Endothelial cell of umbilical vein (primary cell): ENCODE measurements around the gene USP11. TPM values are rescaled to one million over a fixed set of nuclear protein-coding genes. Genes with fewer than 3 reads are reported as not detected.

Source experiments
- BruUV-seq: library from RNA; stranded (reverse); fragments of 400-500 nt; replicated peaks from 2 replicates; lab custom pipeline; 2021; lab: Mats Ljungman, UMichigan
- CTCF ChIA-PET: fragments of 300-600, 350-600 bp; sonication (Branson Sonifier 250); formaldehyde crosslinking; loops from one replicate; lab custom pipeline; 2021; ENCODE audit warnings: antibody characterized with exemption, inconsistent platforms; lab: Charles Lee
- POLR2A ChIA-PET: fragments of 300-600, 350-600 bp; sonication (Branson Sonifier 250); formaldehyde crosslinking; loops from one replicate; lab custom pipeline; 2021; ENCODE audit warnings: antibody characterized with exemption, inconsistent platforms; lab: Charles Lee
- DNase-seq: peaks from one replicate; pipeline ENCODE4 v3.0.0-alpha.2; 2011; ENCODE audit warnings: low read depth, low spot score
- FAIRE-seq: peaks from 2 replicates; lab custom pipeline; 2011; peaks lifted over from hg19 to GRCh38; lab: Jason Lieb, UNC
- H2AFZ ChIP-seq: 2 replicates; pipeline ENCODE4 v1.6.0; 2012; ENCODE audit warnings: low read depth, low read length, control low read depth, inconsistent platforms
- H3K27ac ChIP-seq: 2 replicates; pipeline ENCODE4 v1.5.1; 2011; ENCODE audit warnings: low read depth, mild to moderate bottlenecking, control low read depth, low read length, moderate library complexity; ENCODE audit not compliant: insufficient read depth
- H3K27me3 ChIP-seq, 2 experiments: 2 replicates each; pipeline versions ENCODE4 v1.6.0 to v1.6.1; 2011; ENCODE audit warnings: low read length in 2 of 2, mixed read lengths in 1 of 2; ENCODE audit not compliant: control insufficient read depth in 2 of 2, insufficient read depth in 2 of 2
- H3K36me3 ChIP-seq, 2 experiments: 2 replicates in 1 of 2; 3 replicates in 1 of 2; pipeline ENCODE4 v1.5.1; 2011; ENCODE audit warnings: low read length in 2 of 2, mild to moderate bottlenecking in 1 of 2, moderate library complexity in 1 of 2; ENCODE audit not compliant: control insufficient read depth in 2 of 2, insufficient read depth in 2 of 2; ENCODE audit errors: extremely low read depth in 1 of 2
- H3K4me1 ChIP-seq: 3 replicates; pipeline ENCODE4 v1.5.1; 2011; ENCODE audit warnings: mild to moderate bottlenecking, low read length; ENCODE audit not compliant: control insufficient read depth, insufficient read depth; ENCODE audit errors: extremely low read depth
- H3K4me2 ChIP-seq: 2 replicates; pipeline ENCODE4 v1.6.1; 2011; ENCODE audit warnings: low read length, control low read depth, mixed read lengths; ENCODE audit not compliant: insufficient read depth
- H3K4me3 ChIP-seq, 3 experiments: fragments of 200-600 bp in 1 of 3; sonication (generic), shearing (Covaris generic) in 1 of 3; replicated peaks in 1 of 3; 2 replicates each; pipeline ENCODE4 v1.5.1; 2011 to 2016; ENCODE audit warnings: control low read depth in 3 of 3, low read length in 3 of 3, mild to moderate bottlenecking in 2 of 3, inconsistent platforms in 1 of 3, low read depth in 1 of 3, moderate library complexity in 1 of 3; ENCODE audit not compliant: insufficient read depth in 1 of 3
- H3K79me2 ChIP-seq: 2 replicates; pipeline ENCODE4 v1.6.0; 2012; ENCODE audit warnings: low read length, inconsistent platforms; ENCODE audit not compliant: control insufficient read depth, insufficient read depth
- H3K9ac ChIP-seq: replicated peaks from 2 replicates; pipeline ENCODE3; 2011; ENCODE audit warnings: low read length, control low read depth; ENCODE audit not compliant: insufficient read depth; ENCODE audit errors: extremely low read depth
- H3K9me1 ChIP-seq: replicated peaks from 3 replicates; pipeline ENCODE4 v1.6.0; 2011; ENCODE audit warnings: mild to moderate bottlenecking, low read length; ENCODE audit not compliant: control insufficient read depth, insufficient read depth; ENCODE audit errors: extremely low read depth
- H3K9me3 ChIP-seq: replicated peaks from 2 replicates; pipeline ENCODE4 v1.5.1; 2012; ENCODE audit warnings: low read length, inconsistent platforms; ENCODE audit not compliant: control insufficient read depth, insufficient read depth
- H4K20me1 ChIP-seq: replicated peaks from 2 replicates; pipeline ENCODE3; 2011; ENCODE audit warnings: mild to moderate bottlenecking, low read length; ENCODE audit not compliant: control insufficient read depth, insufficient read depth; ENCODE audit errors: extremely low read depth
- CTCF ChIP-seq, 2 donors: IDR thresholded peaks; 1 replicate in 1 of 2; 2 replicates in 1 of 2; pipeline ENCODE4 v1.5.1; 2011; ENCODE audit warnings: low read length in 2 of 2, mild to moderate bottlenecking in 2 of 2, moderate library complexity in 2 of 2, control low read depth in 1 of 2, inconsistent platforms in 1 of 2, low read depth in 1 of 2; ENCODE audit not compliant: insufficient read depth in 1 of 2; ENCODE audit errors: extremely low read depth in 1 of 2
- EZH2 ChIP-seq: IDR thresholded peaks from 2 replicates; pipeline ENCODE4 v1.6.1; 2012; ENCODE audit warnings: borderline replicate concordance, low read depth, mild to moderate bottlenecking, moderate library complexity, low read length, inconsistent platforms; ENCODE audit not compliant: severe bottlenecking
- FOS ChIP-seq: IDR thresholded peaks from 2 replicates; pipeline ENCODE4 v1.6.1; 2011; ENCODE audit warnings: mild to moderate bottlenecking, low read length, moderate library complexity, borderline replicate concordance; ENCODE audit not compliant: insufficient read depth
- GATA2 ChIP-seq: IDR thresholded peaks from 2 replicates; pipeline ENCODE4 v1.7.0; 2011; ENCODE audit warnings: low read depth, mild to moderate bottlenecking, moderate library complexity, mixed read lengths, low read length; ENCODE audit not compliant: insufficient read length, insufficient read depth
- JUN ChIP-seq: IDR thresholded peaks from 2 replicates; pipeline ENCODE4 v1.6.1; 2011; ENCODE audit warnings: borderline replicate concordance, low read depth; ENCODE audit not compliant: insufficient read length, insufficient read depth
- MAX ChIP-seq: IDR thresholded peaks from 2 replicates; pipeline ENCODE4 v1.6.1; 2011; ENCODE audit not compliant: insufficient read depth, insufficient read length
- MYC ChIP-seq: IDR thresholded peaks from one replicate; pipeline ENCODE4 v1.6.1; 2011; ENCODE audit warnings: mild to moderate bottlenecking, low read depth, low read length
- POLR2A ChIP-seq: IDR thresholded peaks from 2 replicates; pipeline ENCODE4 v1.6.1; 2012; ENCODE audit warnings: low read depth, mild to moderate bottlenecking, control low read depth, low read length
- POLR2AphosphoS5 ChIP-seq: IDR thresholded peaks from 2 replicates; pipeline ENCODE4 v1.6.1; 2012; ENCODE audit warnings: low read depth, mild to moderate bottlenecking, control low read depth, low read length, moderate library complexity; ENCODE audit not compliant: insufficient read depth
- dilution Hi-C: fragments of 300-500 bp; cut with MboI; formaldehyde crosslinking; loops from one replicate; pipeline ENCODE4 v1.15.0; 2019; ENCODE audit warnings: low sequenced_read_pairs; ENCODE audit not compliant: extremely low pct_ligation_motif_present
- intact Hi-C: fragments of 100-400 bp; cut with micrococcal nuclease; formaldehyde crosslinking; loops from one replicate; pipeline ENCODE4 v1.10.0; 2022
- polyA plus RNA-seq, 4 experiments: library from polyadenylated mRNA; depleted of rRNA in 3 of 4; stranded (reverse) in 3 of 4; unstranded in 1 of 4; fragments of >200 nt; gene quantifications; 2 replicates each; pipeline versions ENCODE4 v1.2.1 to v1.2.3, GENCODE V29; 2011 to 2012; ENCODE audit warnings: missing spikeins in 1 of 4
- total RNA-seq: library from RNA; stranded (reverse); gene quantifications from 2 replicates; pipeline ENCODE4 v1.2.3, GENCODE V29; 2021

The USP11 gene
- total and polyA plus RNA-seq, 2 donors (not counting 3 experiments of a cell fraction or from before 2014, with no cell fraction given): 24.0 to 36.4 TPM

DNA sequence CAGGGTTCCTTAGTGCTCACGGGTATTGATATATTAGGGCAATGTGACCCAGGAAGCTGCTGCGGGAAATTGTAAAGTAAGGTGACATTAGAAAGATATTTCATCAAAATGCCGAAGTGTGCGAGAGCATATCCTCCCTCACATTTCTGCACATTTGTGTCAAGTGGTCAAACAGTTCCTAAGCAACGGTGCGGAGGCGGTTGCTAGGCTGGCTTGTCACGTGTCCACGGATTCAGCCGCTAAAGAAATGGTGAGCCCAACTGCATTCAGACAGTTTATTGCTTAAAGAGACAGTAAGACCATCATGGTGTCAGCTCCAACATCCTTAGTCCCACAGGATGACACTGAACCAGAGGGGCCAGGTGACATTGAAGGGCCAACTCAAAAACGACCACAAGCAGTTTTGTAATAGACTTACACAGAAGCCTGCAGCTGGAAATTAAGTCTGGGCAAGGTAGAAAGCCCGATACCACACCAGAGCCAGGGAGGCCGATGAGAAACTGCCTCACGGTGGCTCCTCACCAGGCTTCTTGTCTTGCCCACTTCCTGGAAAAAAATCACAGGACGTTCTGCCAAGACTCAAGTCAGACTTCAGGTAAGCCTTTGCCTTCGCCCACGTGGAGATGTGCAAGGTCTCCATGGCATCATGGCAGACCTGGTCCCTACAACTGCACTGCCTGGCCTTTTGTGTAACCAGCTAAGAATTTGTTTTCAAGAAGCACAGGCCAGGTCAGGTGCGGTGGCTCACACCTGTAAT lies 50.4 kb downstream of the USP11 start:
- Histone ChIP-seq H3K4me3 (no peak overlapping the region), H3K9ac (no peak overlapping the region)
- no TSS peak for BruUV-seq

More for the DNA sequence above, 50.4 kb downstream of the USP11 start:
- FAIRE-seq: no peak
- no peaks in the 10 kb centered on the region for H3K9me3 ChIP-seq
- intact Hi-C loops (no loop called here), dilution Hi-C loops (no loop called here)
- TF ChIP-seq POLR2A: no peak
- no peak for TF ChIP-seq GATA2
- no peak for TF ChIP-seq EZH2
- no peak for TF ChIP-seq MAX
- no peak for TF ChIP-seq CTCF (IDR thresholded peaks at IDR 0.05; ENCODE audit: extremely low read depth in 1 of 2, insufficient read depth in 1 of 2, low read depth in 1 of 2, low read length in 2 of 2)
- no peak for TF ChIP-seq FOS
- TF ChIP-seq MYC: no peak
- TF ChIP-seq JUN: no peak
- TF ChIP-seq POLR2AphosphoS5: no peak
- H4K20me1 ChIP-seq: no peaks in the 10 kb centered on the region
- H3K4me2 ChIP-seq: no peak overlapping the region
- no peaks in the 10 kb centered on the region for H3K9me1 ChIP-seq
- no peak overlapping the region for H3K27ac ChIP-seq
- ChIA-PET POLR2A (no interaction called here), CTCF (no interaction called here)
- no peaks in the 10 kb centered on the region for H3K4me1 ChIP-seq
- no peaks in the 10 kb centered on the region for H3K36me3 ChIP-seq
- H3K79me2 ChIP-seq: no peaks in the 10 kb centered on the region
- peaks cover 0 to 1% of the 10 kb centered on the region in 2 experiments for H3K27me3 ChIP-seq
- no peak overlapping the region for H2AFZ ChIP-seq
- no peak for DNase-seq
